Central memory CD8-positive, alpha-beta T cell (primary cell): ENCODE results near the gene CCDC68.

Experiments used
- ATAC-seq: fragments of 150-1000 bp; cut with Tn5 transposase; replicated peaks from 2 replicates; pipeline ENCODE4 v1.10.0; 2022; ENCODE audit warnings: mild to moderate bottlenecking, moderate FRiP score, moderate number of reproducible peaks; ENCODE audit not compliant: poor library complexity, severe bottlenecking; ENCODE audit errors: extremely low read depth
- DNase-seq, 2 donors: peaks; one replicate each; pipeline ENCODE4 v3.0.0; 2021; ENCODE audit warnings: low spot score in 2 of 2
- H3K27ac Mint-ChIP-seq: one replicate; pipeline ENCODE4 v1.8.0; 2022; ENCODE audit warnings: low read depth, mild to moderate bottlenecking, moderate library complexity, mixed read lengths
- H3K27me3 Mint-ChIP-seq: one replicate; pipeline ENCODE4 v1.8.0; 2022; ENCODE audit warnings: mixed read lengths
- H3K36me3 Mint-ChIP-seq: one replicate; pipeline ENCODE4 v1.8.0; 2022; ENCODE audit warnings: mild to moderate bottlenecking, moderate library complexity, mixed read lengths; ENCODE audit not compliant: insufficient read depth
- H3K4me1 Mint-ChIP-seq: one replicate; pipeline ENCODE4 v1.8.0; 2022; ENCODE audit warnings: mixed read lengths
- H3K4me3 Mint-ChIP-seq: one replicate; pipeline ENCODE4 v1.8.0; 2022; ENCODE audit warnings: mild to moderate bottlenecking, moderate library complexity, mixed read lengths
- H3K9me3 Mint-ChIP-seq: one replicate; pipeline ENCODE4 v1.8.0; 2022; ENCODE audit warnings: mixed read lengths

The CCDC68 gene

DNA sequence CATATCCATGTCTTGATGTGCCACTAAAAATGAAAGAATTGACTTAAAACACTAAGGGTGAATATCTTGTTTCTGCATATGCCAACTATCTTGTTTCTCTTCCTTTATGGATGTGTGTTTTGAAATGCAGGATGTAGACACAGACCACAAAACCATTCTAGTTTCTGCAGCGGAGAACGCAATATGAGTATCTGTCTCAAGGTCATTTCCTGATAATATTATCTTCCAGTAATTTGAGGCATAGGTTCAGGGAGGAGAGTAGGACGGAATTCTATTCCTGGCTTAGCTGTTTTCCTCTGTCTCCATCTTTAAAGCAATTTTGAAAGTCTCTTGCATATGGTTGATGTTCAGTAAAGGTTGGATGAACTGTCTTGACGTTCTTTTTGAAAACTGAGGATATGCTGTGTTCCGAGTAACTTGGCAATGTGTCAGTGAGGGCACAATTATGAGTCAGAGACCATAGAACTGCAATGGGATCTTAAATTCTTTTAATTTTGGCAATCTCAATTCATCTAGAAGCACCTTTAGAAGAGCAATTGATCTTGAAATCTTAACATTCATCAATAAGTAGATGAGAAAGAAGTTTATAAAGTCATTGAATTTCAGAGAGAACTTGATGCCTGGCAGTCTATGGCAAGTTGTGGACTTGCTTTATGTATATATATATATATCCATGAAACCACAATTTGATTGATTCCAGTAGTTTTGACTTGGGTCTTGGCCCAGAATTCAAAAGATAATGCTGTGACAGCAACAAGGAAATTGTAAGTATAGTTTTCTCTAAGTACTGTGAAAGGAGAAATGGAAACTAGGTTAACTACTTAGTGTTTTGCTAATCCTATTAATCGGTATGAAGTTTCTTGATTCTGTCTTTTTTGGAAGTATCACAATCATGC, 106.2 kb downstream of the CCDC68 start:
- H3K27me3 Mint-ChIP-seq = no peaks in the 10 kb centered on the region
- H3K27ac Mint-ChIP-seq = no peak overlapping the region
- H3K36me3 Mint-ChIP-seq = no peaks in the 10 kb centered on the region
- H3K4me1 Mint-ChIP-seq = peaks cover 12% of the 10 kb centered on the region
- peak overlapping the region; percentile 23 for H3K4me3 Mint-ChIP-seq
- DNase-seq (no peak), ATAC-seq (no peak)
- H3K9me3 Mint-ChIP-seq = no peaks in the 10 kb centered on the region
